Motor neuron (in vitro differentiated cells): ENCODE data around the gene NAT9. TPM values are rescaled to one million over a fixed set of nuclear protein-coding genes. Genes with fewer than 3 reads are reported as not detected.

ENCODE experiments used
- ATAC-seq, 8 experiments: fragments of 200-7000 bp; cut with Tn5 transposase; replicated peaks in 6 of 8; 2 replicates each; pipeline ENCODE4 v1.8.0; 2021; ENCODE audit warnings: mild to moderate bottlenecking in 8 of 8, moderate library complexity in 8 of 8
- H3K27ac ChIP-seq, 2 donors: fragments of 250-450 bp; sonication (Bioruptor Pico); 2 replicates each; pipeline ENCODE4 v1.9.0; 2021; ENCODE audit warnings: antibody characterized with exemption in 2 of 2, mild to moderate bottlenecking in 2 of 2, moderate library complexity in 1 of 2
- H3K4me1 ChIP-seq, 2 donors: fragments of 250-450 bp; sonication (Bioruptor Pico); replicated peaks in 1 of 2; 2 replicates each; pipeline ENCODE4 v1.6.1; 2021; ENCODE audit warnings: antibody characterized with exemption in 2 of 2, mild to moderate bottlenecking in 2 of 2, moderate library complexity in 1 of 2
- H3K4me3 ChIP-seq, 5 donors: fragments of 250-450 bp; sonication (Bioruptor Pico); 2 replicates each; pipeline ENCODE4 v1.9.0; 2021; ENCODE audit warnings: antibody characterized with exemption in 5 of 5, mild to moderate bottlenecking in 5 of 5, moderate library complexity in 4 of 5
- WGBS, 10 experiments: fragments of 450-650 bp; shearing (Covaris generic); methylation state at CpG; one replicate each; pipeline ENCODE4 v1.0.0; 2022; 5-methylcytosine and 5-hydroxymethylcytosine counted together
- in situ Hi-C, 9 experiments: fragments of 400-800 bp; cut with MboI; loops; one replicate each; pipeline ENCODE4 v1.15.0; 2021; ENCODE audit warnings: low sequenced_read_pairs in 9 of 9, low pct_unique_long_range_greater_than_20kb in 2 of 9; ENCODE audit not compliant: unreplicated experiment in 9 of 9
- total RNA-seq, 8 experiments: library from RNA; unstranded; fragments of 300-600 nt; gene quantifications; 2 replicates each; pipeline versions ENCODE4 v1.2.3 to v1.2.4, GENCODE V29; 2022

NAT9 gene
- total RNA-seq, 8 experiments from 2014 or later, result 41.6 to 97.1 (median 46.2) TPM

GRCh38 chr17:74800531-74800930 is 24.4 kb upstream of the NAT9 start:
- no peak overlapping the region for H3K27ac ChIP-seq
- 60 to 95% (median 83%) methylated on average over 1 to 5 of the region's 7 CpGs; no CpG with 5 or more reads in 5 of the 10 experiments for WGBS, 10 experiments
- no peaks in the 10 kb centered on the region for H3K4me1 ChIP-seq
- no peak overlapping the region for H3K4me3 ChIP-seq
- in situ Hi-C loops, result no loop called here
- ATAC-seq, result no peak

GRCh38 chr17:74799097-74799496 is 23.0 kb upstream of the NAT9 start:
- no peaks in the 10 kb centered on the region for H3K4me1 ChIP-seq
- in situ Hi-C loops, result loop anchor here in 2 of 9 experiments (10.0 kb wide), 1 partner anchor 66 kb away; no protein-coding TSS in a partner anchor
- no peak overlapping the region for H3K27ac ChIP-seq
- WGBS, 10 experiments, result 90 to 100% (median 100%) methylated on average over 1 to 7 of the region's 14 CpGs; no CpG with 5 or more reads in 7 of the 10 experiments
- no peak overlapping the region for H3K4me3 ChIP-seq
- ATAC-seq, result no peak

- Histone ChIP-seq H3K27ac (no peak overlapping the region), H3K4me1 (no peaks in the 10 kb centered on the region), H3K4me3 (no peak overlapping the region)
- in situ Hi-C loops, result loop anchor here in 2 of 9 experiments (10.0 kb wide), 1 partner anchor 67 kb away; no protein-coding TSS in a partner anchor
- ATAC-seq, result no peak
- WGBS, 10 experiments, result 42 to 93% (median 88%) methylated on average over 2 to 7 of the region's 8 CpGs; no CpG with 5 or more reads in 6 of the 10 experiments
Observed at GRCh38 chr17:74798239-74798707, 22.1 kb upstream of the NAT9 start.

GRCh38 chr17:74797824-74798223 is 21.7 kb upstream of the NAT9 start:
- H3K4me3 ChIP-seq, result no peak overlapping the region
- no peak for ATAC-seq
- WGBS, 10 experiments, result 67 to 100% (median 95%) methylated on average over 1 to 3 of the region's 4 CpGs; no CpG with 5 or more reads in 6 of the 10 experiments
- in situ Hi-C loops, result loop anchor here in 2 of 9 experiments (10.0 kb wide), 1 partner anchor 67 kb away; no protein-coding TSS in a partner anchor
- no peaks in the 10 kb centered on the region for H3K4me1 ChIP-seq
- no peak overlapping the region for H3K27ac ChIP-seq

- Histone ChIP-seq H3K27ac (no peak overlapping the region), H3K4me1 (no peaks in the 10 kb centered on the region), H3K4me3 (no peak overlapping the region)
- in situ Hi-C loops, result loop anchor here in 2 of 9 experiments (10.0 kb wide), 1 partner anchor 68 kb away; no protein-coding TSS in a partner anchor
- ATAC-seq, result no peak
- 80 to 93% (median 84%) methylated on average over 1 to 4 of the region's 6 CpGs; no CpG with 5 or more reads in 6 of the 10 experiments for WGBS, 10 experiments
Observed at GRCh38 chr17:74796866-74797265, 20.7 kb upstream of the NAT9 start.

GRCh38 chr17:74796211-74796610 is 20.1 kb upstream of the NAT9 start:
- WGBS, 10 experiments, result 60 to 100% (median 82%) methylated on average over 1 to 4 of the region's 4 CpGs; no CpG with 5 or more reads in 2 of the 10 experiments
- Histone ChIP-seq H3K4me3 (no peak overlapping the region), H3K4me1 (no peaks in the 10 kb centered on the region), H3K27ac (no peak overlapping the region)
- in situ Hi-C loops, result loop anchor here in 2 of 9 experiments (10.0 kb wide), 1 partner anchor 69 kb away; no protein-coding TSS in a partner anchor
- no peak for ATAC-seq

- H3K27ac ChIP-seq, result no peak overlapping the region
- ATAC-seq, result no peak
- in situ Hi-C loops, result loop anchor here in 2 of 9 experiments (10.0 kb wide), 1 partner anchor 69 kb away; no protein-coding TSS in a partner anchor
- H3K4me1 ChIP-seq, result no peaks in the 10 kb centered on the region
- H3K4me3 ChIP-seq, result no peak overlapping the region
- WGBS, 10 experiments, result 50 to 91% (median 80%) methylated on average over 1 to 11 of the region's 18 CpGs; no CpG with 5 or more reads in 2 of the 10 experiments
Observed at GRCh38 chr17:74795327-74796020, 19.3 kb upstream of the NAT9 start.

- no peak for ATAC-seq
- Histone ChIP-seq H3K4me1 (no peaks in the 10 kb centered on the region), H3K27ac (no peak overlapping the region), H3K4me3 (no peak overlapping the region)
- 80 to 100% (median 96%) methylated on average over 1 to 10 of the region's 12 CpGs; no CpG with 5 or more reads in 1 of the 10 experiments for WGBS, 10 experiments
- in situ Hi-C loops, result loop anchor here in 3 of 9 experiments (5.0 to 10.0 kb wide), 2 partner anchors 70 to 72 kb away; no protein-coding TSS in a partner anchor
Observed at GRCh38 chr17:74792586-74793105, 16.5 kb upstream of the NAT9 start.

GRCh38 chr17:74790161-74791058 is 14.3 kb upstream of the NAT9 start:
- in situ Hi-C loops, result loop anchor here in 3 of 9 experiments (5.0 to 10.0 kb wide), 2 partner anchors 72 to 74 kb away; no protein-coding TSS in a partner anchor
- no peak for ATAC-seq
- Histone ChIP-seq H3K4me3 (no peak overlapping the region), H3K4me1 (no peaks in the 10 kb centered on the region), H3K27ac (no peak overlapping the region)
- 73 to 100% (median 81%) methylated on average over 2 to 12 of the region's 21 CpGs; no CpG with 5 or more reads in 2 of the 10 experiments for WGBS, 10 experiments

- Histone ChIP-seq H3K4me1 (peaks cover 5 to 10% of the 10 kb centered on the region in 2 donors), H3K27ac (no peak overlapping the region), H3K4me3 (no peak overlapping the region)
- in situ Hi-C loops, result no loop called here
- WGBS, 10 experiments, result 48 to 100% (median 80%) methylated on average over 1 to 11 of the region's 16 CpGs; no CpG with 5 or more reads in 2 of the 10 experiments
- ATAC-seq, result no peak
Observed at GRCh38 chr17:74786431-74787055, 10.4 kb upstream of the NAT9 start.

GRCh38 chr17:74785981-74786360 is 9.8 kb upstream of the NAT9 start:
- WGBS, 10 experiments, result 40 to 97% (median 91%) methylated on average over 1 to 7 of the region's 9 CpGs; no CpG with 5 or more reads in 6 of the 10 experiments
- Histone ChIP-seq H3K4me3 (no peak overlapping the region), H3K4me1 (peaks cover 5 to 10% of the 10 kb centered on the region in 2 donors), H3K27ac (no peak overlapping the region)
- no peak for ATAC-seq
- in situ Hi-C loops, result no loop called here
